ENCODE results near the gene EFHC1.

DNA sequence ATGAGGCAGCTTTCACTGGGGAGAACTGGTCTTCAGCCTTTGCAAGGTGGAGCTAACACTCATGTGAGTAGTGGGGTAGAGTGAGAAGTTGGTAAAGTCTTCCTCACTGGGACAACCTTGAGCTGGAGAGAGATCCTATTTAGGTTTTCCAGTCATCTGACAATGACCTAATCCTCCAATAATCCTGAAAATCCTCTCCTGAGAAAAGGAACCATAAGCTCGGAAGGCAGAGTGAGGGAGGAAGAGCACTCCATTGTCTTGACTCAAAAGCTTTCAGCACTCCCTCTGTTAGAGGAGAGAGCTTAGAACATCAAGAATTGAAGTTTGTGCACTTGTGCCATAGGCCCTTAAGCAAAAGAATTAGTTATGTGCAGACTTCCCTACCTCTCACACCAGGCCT is 78.9 kb downstream of the EFHC1 start:
- TF ChIP-seq FOSL1 (IDR thresholded peaks at IDR 0.05; ENCODE audit: low read depth), result no peak
- no peak for TF ChIP-seq POLR2A (IDR thresholded peaks at IDR 0.05; ENCODE audit: borderline replicate concordance, extremely low read depth, insufficient read depth, insufficient read length)
- no peak for TF ChIP-seq CTCF (IDR thresholded peaks at IDR 0.05 in 2 of 3, conservative IDR thresholded peaks at IDR 0.05 in 1 of 3; ENCODE audit: borderline replicate concordance in 1 of 3, insufficient read depth in 1 of 3, low read depth in 2 of 3, low read length in 2 of 3)

Measured in HCT116 (cell line).